GM15510 (cell line): ENCODE measurements around the gene TBX15.

ENCODE experiments used
- POLR2A ChIP-seq: IDR thresholded peaks from 3 replicates; pipeline ENCODE4 v1.6.1; 2011; ENCODE audit warnings: borderline replicate concordance; ENCODE audit not compliant: insufficient read length; ENCODE audit errors: extremely low read depth

TBX15 gene

DNA sequence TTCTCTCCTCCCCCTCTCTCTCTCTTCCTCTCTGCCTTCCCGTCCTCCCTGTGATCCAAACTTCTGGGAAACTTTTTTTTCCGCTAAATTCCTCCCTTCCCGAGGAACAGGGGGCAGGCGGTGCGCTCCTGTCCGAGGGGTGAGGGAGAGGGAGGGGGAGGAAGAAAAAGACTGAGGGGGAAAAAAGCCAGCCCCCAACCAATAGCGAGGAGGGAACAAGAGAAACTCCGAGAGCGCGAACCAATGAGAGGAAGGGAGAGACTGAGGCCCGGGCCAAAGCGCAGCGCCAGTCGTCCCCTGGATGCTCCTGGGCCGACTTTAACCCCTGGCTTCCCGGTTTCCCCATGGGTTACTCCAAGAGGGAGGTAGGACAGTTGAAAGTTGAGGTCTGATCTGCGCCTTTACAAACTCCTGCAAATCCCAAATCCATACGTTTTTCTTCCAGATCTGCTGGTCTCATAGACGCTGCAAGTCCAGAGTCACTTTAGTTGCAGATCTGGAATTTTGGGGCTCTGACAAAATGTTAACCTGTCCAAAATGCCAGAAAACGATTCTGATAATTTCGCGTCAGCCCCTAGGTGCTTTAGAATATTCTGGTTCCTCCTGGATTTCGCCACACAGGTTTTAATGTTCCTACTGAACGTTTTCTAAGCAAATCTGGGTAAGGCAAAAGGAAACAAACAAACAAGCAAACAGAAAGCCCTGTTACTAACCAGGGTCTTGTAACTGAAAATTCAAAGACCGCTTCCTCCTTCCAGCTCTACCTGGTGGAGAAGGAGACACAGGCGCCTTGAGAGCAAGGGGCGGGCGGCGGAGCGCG lies at the start of gene TBX15:
TSS of gene TBX15 (minus strand) at position 158 of the 820 bp plus-strand sequence. CDS start 548 bp downstream, outside the sequence.
- no peak for TF ChIP-seq POLR2A

DNA sequence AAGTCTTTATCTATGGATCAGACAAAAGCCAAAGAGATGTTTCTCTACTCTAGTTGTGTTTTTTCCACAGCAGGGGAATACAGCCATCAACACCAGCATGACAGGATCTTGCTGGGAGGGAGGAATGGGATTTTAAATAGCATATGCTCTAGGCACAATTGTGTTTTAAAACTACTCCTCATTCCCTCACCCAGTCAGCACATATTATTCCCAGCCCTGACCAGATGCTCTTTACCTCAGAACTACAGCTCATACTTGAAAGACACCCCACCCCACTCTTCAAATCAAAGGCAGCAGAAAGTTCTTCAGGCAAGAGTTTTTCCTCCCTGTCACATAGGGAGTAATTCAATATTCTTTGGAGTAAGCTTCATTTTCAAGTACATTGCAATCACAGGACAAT lies 46.2 kb upstream of the TBX15 start:
- no peak for TF ChIP-seq POLR2A

DNA sequence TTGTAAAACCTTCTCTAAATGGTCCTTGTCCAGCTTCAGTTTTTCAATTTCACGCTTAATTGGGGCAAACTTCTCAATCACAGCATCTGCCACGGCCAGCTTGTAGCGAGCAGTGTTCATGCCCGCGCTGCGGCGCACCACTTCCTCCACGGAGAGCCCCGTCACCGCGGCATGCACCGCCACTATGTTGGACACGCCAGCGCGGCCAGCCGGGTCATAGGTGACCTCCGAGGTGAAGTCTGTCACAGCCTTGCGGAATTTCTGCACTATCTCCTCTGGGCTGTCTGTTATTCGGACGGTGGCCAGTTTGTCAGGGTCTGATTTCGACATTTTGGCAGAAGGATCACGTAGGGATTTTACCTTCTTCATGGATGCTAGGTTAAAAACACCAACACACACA lies 44.8 kb upstream of the TBX15 start:
- TF ChIP-seq POLR2A = no peak

DNA sequence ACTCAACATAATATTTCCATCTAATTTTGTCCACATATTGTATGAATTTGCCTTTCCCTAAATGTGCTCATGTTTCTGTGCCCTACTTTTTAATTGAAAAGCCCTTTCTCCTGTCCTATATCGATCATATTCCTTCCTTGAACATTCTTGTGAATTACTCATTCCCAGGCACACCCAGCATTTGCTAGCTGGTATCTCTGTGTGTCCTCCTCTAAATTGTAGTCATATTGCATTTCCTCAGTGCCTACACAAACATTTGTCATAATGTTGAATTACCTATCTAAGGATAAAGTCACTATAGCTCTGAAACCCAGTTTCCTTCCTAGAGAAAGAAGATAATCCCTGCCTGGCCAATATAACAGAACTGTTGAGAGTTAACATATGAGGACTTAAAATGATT lies 39.6 kb upstream of the TBX15 start:
- TF ChIP-seq POLR2A = no peak

DNA sequence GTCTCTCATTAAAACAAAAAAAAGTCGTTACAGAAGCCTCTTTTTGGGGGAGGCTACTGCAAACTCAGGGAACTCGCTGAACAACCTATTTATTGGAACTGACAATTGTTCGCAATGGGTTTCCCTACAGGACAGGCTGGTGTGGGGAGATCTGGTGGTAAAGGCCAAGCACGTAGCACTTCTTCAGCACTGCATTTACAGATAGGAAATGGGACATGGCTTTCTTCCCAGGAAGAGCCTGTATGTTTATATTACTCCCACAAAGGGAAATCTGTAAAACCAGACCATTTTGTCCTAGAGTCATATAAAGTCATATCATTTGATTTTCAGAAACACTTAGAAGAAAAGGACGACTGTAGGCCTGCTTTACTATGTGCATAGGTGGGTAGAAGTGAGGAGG lies 38.8 kb upstream of the TBX15 start:
- TF ChIP-seq POLR2A = no peak

DNA sequence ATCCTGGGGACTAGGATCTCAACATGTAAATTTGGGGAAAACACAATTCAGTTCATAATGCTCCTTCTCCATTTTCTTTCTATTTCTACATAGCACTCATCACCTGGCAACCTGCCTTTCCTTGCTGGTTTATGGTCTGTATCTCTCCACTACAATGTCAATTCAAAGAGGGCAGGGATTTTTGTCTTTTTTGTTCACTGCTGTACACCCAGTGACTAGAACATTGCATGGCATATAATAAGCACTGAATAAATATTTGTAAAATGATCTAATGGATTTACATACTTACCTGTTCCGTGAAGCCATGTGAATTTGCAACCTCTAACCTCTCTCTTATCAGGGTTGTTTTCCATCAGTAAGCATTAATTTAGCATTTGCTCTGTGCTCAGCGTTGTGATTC lies 27.4 kb upstream of the TBX15 start:
- no peak for TF ChIP-seq POLR2A

DNA sequence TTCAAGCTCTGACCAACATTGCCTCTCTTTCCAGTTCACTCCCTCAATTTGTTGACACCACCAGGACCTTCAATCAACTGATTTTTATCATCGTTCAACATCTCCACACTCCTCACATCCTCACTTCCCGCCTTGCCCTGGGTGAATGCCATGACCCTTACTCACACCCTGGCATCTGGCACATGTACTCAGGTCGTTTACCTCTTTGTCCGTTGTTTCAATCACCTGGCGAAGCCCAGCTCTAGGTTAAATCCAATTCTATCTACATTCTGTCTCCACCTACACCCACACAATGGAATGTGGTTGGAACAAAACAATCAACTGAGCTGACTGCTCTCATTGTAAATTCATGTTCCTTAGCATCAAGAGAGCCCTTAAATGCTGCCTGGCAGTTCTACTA lies 24.2 kb upstream of the TBX15 start:
- TF ChIP-seq POLR2A = no peak

DNA sequence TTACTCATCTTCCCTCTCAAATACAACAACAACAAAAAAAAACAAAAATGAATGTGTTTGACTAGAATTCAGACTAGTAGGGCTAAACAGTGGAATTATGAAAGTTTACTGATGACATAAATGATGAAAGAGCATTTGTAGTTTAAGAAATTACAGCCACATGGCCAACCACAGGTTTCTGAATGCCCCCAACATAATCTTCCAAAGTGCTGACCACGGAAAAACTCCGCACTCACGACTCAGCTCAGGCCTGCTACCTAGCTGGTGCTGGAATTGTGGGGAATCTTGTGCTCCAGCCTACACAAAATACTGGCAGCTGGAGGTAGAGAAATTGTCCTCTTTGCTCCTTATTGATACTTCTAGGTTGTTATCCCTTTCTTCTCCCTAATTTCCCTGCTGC lies 23.6 kb upstream of the TBX15 start:
- TF ChIP-seq POLR2A = no peak

DNA sequence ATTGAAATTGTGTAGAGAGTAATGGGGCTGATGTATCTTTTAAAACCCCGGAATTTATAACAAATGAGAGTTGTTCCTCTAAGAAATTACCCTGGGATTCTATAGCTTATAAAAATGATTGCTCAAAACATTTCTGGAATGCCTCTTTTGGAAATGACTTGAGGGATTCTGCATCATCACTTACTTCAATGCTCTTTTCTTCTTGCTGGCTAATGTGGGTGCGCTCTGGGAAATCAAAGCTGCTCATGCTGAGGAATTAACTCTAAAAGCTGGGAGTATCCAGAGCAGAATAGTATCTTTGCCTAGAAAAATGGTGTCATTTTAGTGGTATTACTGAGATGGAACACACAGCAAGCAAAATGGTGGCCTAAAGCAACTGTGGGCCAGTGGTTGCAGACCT lies 23.0 kb upstream of the TBX15 start:
- TF ChIP-seq POLR2A = no peak

DNA sequence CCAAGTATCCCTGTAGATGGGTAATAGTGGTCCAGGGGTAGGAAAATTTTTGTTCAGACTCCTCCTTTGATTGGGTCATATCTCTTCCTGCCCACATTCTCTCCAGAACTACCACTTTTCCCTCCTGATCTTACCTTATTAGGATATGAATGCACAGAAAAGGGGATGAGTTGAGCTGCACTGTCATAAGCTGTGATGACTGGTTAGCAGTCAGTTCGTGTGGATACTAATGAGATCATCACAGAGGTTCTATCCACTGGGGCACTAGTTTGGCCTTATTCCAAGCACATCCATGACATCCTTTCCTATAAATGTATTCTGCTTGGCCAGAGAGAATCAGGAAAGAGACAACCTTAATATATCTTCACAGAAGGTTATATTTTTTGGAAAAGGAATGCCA lies 22.1 kb upstream of the TBX15 start:
- no peak for TF ChIP-seq POLR2A

DNA sequence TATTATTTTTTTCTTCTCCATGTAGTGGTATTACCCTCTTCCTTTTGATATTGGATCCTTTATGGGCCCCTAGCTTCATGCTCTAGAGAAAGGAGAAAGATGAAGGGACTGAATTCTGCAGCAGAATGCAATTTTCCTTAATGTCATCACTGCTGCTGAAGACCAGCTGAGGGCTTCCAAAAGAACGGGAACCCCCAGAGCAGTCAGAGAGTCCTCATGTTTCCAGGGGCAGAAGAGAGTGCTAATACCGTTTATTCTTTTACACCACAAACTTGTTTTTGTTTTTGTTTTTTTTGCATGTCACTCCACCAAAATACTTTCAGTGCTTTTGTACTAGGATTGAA lies 21.1 kb upstream of the TBX15 start:
- no peak for TF ChIP-seq POLR2A

DNA sequence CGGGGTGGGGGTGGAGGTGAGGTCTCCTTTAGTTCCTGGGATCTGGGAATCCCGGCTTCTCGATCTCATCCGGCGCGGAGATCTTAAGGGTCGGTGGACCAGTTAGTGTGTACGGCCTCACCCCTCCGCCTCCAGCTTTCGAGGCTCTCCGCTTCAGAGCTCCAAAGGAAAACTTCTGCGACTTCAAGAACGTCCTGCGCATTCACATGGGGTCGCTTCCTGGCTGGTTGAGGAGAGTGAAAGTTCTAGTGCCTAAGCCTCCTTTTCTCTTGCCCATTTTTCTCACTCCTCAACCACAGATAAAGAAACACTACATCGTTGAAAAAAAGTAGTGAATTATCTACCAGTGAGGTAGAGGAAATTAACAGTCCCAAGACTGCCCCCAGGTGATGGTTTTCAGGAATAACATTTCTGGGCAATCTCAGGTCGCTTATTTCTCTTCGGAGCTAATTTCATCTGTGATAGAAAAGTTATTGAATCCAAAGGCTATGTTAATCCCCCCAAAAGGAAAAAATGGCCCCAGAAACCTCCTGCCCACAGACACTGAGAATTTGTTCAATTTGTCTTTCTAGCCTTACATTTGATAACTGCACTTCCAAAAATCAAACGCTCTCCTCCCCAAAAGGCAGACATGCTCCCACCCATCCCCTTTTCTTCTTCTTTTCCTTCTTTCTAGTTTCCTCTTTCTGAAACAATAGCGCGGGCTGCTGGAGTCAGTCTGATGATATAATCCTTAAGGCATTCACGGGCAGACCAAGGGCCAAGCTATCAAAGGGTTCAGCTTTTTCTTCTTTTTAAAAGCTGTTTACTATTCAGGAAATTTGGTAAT lies 20.6 kb upstream of the TBX15 start:
- TF ChIP-seq POLR2A = no peak

DNA sequence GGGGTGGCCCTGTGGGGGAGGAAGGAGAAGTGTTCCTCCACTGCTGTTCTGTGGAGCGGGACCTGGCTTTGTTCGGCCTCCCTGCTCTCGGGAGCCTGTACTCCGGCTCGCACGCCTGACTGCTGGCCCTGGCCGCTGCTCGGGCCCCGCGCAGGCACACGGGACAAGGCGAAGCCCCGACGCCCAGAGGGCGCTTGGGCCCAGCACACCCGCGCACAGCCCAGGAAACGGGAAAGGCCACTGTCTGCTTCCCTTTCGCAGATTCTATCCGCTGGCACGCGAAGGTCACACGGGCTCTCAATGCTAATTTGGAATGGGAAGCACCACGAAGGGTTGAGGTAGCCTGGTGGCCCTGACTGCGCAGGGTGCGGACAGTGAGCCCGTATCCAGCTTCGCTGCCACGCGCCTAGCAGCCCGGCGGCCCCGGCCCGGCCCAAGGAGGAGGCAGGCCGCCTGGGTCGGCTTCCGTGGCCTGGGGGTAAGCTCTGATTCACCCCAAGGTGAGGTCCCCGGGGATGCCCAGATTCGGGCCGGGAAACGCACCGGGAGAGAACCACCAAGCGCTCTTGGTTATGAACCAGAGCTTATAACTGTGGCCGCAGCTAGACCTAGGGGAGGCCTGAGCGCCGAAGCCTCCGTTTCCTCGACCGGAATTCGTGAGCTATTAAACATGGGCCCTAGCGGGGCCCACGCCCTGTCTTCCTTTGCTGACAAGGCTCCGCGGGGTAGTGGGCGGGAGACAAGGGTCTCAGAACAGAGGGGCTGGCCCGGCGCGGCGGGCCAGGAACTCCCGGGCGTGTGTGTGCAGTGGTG lies 19.7 kb upstream of the TBX15 start:
- TF ChIP-seq POLR2A = no peak

DNA sequence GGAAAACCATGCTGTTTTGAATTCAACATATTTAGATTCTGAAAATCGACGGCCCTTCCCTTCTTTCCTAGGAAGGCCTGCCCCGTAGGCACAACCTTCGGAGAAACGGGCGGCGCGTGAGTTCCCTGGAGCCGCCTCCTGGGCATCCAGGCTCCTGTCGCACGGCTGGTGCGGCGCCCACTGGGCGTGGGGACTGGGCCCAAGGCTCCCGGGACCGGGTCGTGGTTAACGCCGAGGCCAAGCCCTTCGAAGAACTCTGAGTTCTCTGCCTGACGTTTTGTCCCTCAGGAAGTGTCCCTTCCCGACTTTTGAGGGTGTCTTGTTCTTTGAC lies 19.2 kb upstream of the TBX15 start:
- no peak for TF ChIP-seq POLR2A

DNA sequence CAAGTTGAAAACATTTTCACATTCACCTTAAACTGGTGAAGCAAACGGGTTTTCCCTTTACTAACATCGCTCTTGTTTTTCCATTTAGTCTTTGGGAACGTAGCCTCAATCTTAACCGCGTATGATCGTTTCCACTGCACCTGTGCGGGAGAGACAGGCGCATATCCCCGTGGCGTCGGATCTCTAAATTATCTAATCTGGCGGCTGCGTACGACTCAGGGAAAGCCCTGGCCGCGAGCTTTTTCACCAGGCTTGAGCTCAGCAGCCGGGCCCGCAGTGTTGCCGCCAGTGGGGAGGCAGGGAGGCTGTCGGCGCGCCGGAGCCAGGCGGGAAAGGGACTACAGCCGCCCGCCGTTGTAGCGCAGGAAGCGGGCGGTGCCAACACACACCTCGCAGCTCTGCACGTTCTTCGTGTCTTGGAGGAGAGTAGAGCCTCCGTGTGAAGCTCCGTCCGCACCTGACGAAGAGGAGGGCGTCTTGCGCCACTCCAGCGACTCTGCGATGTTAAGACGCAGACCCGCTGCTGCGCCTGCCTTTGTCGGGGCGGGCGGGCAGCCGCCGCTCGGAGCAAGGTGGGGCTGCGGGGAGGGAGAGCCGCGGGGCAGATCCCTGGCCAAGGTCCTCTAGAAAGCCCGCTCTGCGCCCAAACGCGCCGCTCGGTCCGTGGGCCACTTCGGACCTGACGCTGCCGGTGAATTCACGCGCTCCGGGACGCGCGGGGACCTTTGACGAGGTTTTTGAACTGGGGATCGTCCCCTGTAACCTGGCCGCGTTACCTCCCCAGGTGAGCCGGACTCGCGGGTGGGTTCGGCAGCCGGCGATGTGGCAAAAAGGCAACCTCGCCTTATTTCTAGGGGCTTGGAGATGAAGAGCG lies 18.5 kb upstream of the TBX15 start:
- TF ChIP-seq POLR2A = no peak

DNA sequence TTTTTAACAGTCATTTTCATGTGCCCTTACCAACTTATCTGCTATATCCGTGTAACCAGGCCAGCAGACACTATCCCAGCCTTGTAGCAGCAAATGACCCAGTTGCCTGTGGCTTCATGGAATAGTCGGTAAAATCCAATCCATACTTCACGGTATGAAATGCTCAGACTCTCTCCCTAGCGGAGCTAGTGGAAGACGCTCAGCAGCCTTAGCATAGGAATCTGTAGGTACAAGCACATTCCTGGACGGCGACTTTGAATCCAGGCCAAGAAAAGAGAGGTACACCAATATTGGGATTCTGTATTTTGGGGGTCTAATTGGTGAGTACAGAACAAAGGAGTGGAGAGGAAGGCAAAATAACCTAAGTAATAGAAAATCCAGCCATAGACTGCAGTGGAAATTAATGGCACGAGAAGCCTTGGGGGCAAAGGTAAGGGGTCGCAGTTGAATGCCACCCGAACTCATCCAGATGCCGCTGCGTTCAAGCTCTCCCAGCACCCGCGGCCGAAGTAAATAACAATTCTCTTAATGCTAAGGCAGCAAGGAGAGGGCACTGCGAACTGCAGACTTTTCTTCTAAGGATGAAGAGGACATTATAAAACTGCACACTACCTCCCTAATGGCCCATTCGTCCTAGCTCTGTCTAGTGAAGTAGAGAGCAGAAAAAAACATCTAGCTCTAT lies 17.7 kb upstream of the TBX15 start:
- TF ChIP-seq POLR2A = no peak
